Stimulated activated CD8-positive, alpha-beta memory T cell treated with anti-CD3 and anti-CD28 coated beads, Interleukin-2, amount 100 ng/mL, for 1 hour (primary cell): ENCODE data around the gene MGME1.

Source experiments
- DNase-seq, 2 donors: peaks; one replicate each; pipeline ENCODE4 v3.0.0-alpha.2; 2020; ENCODE audit warnings: low read depth in 2 of 2

Gene MGME1, protein sequence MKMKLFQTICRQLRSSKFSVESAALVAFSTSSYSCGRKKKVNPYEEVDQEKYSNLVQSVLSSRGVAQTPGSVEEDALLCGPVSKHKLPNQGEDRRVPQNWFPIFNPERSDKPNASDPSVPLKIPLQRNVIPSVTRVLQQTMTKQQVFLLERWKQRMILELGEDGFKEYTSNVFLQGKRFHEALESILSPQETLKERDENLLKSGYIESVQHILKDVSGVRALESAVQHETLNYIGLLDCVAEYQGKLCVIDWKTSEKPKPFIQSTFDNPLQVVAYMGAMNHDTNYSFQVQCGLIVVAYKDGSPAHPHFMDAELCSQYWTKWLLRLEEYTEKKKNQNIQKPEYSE

DNA sequence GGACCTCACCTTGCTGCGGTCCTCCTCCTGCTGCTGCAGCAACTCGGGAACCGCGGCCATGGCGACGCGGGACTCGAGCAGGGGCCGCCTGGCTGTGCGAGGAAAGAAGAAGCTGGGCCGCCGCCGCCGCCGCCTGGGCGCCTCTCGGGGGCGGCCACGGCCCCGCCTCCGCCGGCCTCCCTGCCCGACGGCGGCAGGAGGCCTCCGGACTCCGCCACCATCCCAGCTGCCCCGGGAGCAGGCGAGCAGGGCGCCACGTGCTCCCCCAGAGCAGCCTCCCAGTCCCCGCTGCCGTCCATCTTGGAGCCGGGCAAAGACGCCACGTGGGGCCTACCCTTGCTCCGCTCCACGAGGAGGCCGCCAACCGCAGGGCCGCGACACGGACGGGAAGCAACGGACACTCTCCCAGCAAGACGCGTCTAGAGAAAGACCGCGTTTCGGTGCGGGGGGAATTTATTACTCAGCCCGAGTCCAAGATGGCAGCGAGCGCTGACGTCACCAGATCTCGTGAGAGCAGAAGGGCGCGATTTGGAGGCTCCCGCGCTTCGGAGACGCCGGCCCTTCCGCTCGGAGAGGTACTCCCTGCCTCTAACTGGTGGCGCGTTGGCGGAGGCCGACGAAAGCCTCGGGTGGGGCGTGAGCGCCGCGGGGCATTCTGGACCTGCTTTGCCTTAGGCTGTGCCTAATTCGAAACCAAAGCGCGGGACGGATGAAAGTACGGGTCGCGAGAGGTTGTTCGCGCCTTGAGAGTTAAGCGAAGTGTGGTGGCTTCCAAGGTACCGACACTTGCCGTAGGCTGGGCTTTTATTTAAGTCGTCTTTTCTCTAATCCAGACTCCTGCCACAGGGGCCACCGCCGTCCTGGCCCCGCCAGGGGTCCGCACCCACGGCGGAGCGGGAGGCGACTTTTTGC, at the start of gene MGME1, which contains the start of gene SNX5:
MGME1 (plus strand) TSS at position 653 of the 912 bp plus-strand sequence. CDS start 842 bp downstream, outside the sequence.
SNX5 (minus strand) TSS at position 429 of the 912 bp plus-strand sequence; CDS start at position 60, 369 bp downstream.
- DNase-seq = peak; percentile 97 to 98

DNA sequence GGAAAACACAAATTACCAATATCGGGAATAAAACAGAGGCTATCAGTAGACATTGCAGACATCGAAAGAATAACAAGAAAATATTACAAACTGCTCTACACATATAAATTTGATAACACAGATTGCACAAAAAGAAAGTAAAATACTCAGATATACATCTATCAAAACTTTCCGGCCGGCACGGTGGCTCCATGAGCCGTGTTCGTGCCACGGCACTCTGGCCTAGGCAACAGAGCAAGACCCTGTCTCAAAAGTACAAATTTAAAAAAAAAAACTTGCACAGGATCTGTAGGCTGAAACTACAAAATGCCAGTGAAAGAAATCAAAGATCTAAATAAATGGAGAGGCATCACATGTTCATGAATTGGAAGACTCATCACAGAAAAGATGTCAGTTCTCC, 49.7 kb upstream of the MGME1 start:
- DNase-seq = no peak

DNA sequence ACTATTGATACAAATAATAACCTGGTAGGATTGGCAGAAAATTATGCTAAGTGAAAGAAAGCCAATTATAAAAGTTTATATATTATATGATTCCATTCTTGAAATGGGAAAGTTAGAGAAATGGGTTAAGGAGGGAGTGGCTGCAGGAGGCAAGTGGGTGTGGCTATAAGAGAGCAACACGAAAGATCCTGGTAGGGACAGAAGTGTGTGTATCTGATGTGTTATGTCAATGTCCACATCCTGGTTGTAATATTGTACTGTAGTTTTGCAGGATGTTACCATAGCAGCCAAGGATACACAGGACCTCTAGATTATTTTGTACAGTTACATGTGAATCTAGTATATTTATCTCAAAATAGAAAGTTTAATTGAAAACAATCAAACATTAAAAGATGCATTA, 47.0 kb upstream of the MGME1 start:
- DNase-seq = no peak

DNA sequence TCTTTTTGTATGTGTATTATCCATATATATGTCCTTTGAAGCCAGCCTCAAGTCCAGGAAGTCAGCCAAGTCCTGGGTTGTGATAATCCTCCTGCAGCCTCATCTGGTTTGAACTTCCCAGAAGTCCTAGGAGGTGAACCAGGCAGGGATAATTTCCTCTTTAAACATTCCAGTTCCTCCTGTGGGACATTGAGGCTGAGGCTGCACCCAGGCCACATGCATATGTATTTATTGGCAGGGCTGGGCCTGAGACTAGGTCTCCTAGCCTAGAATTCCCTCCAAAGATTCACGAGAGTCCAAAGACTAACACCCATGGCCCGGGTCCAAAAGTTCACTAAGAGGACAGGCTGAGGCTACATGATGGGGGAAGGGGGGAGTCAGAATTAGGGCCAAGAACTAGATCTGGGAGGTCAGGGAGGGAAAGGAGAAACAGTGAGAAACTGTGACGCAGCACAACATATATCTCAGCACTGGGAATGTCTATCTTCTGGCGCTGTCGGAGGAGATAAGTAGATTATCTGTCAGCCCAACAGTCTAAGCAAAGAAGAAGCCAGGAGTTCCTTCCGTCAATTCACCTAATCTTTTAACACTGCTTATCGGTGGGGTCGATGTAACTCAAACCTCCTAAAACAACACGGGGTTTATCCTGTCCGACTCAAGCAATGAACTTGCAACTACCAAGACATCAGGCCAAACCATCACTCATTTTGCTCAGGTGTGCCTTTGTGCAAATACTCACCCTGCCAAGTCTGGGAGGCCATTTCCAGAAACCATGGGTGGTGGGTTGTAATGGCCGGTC, 43.5 kb upstream of the MGME1 start:
- no peak for DNase-seq

DNA sequence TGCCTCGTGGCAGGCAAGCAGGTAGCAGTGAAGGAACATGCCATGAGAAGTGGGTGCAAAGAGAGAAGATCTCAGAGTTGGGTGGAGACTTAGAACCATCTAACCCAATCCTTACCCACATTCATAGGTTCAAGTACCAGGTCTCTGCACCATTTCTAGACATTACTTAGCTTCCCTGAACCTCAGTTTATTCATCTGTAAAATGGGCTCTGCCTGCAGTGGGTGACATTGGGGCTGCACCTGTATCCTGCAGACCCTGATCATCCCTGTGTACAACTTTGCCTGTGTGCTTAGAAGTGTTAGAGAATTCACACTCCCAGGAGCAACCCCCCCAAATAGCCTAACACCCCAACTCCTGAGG, 42.9 kb upstream of the MGME1 start:
- no peak for DNase-seq

DNA sequence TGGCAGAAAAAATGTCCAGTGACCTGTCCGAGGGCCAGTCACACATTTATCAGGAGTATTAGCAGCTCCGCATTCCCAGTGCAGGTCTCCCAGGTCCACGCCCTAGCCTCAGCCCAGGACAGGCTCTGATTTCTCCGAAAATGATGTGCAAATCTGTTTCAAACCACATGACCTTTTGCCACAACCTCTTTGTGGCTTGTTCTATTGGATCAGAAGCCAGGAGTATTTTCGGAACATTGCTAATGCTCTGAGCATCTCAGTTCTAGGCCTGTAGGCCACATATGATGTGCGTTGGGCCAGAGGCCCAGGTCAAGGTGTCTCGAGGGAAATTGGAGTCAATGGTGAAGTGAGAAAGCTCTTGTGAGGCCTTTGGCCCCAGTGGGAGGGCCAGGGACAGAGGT, 40.6 kb upstream of the MGME1 start:
- no peak for DNase-seq

DNA sequence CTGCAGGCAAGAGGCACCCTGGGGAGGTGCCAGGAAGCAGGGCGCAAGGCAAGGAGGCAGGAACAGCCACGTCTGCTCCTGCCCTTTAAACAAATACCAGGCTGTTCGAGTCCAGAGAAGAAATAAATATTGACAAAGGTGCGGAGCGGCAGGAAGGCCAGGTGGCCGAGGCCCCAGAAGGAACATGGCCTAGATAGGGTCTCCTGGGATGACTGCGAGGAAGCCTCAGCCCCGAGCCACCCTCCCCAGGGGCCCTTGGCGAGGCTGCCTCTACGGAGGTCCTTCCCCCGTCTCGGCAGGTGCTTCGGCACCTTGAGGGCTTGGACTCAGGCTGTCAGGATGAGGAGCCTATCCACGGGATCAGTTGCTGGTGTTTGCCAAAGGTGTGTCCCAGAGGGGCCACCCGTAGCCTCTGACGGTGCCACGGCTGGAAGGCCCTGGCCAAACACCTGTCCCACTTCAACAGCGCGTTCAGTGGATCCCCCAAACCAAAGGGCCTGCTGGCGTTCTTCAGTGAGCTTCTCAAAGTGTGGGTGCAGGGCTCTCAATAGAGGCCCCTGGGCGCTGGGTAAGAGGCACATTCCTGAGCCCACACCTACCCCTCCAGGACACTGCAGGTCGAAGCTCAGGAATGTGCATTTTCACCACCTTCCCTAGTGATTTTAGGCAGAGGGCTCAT, 40.0 kb upstream of the MGME1 start:
- DNase-seq = no peak

DNA sequence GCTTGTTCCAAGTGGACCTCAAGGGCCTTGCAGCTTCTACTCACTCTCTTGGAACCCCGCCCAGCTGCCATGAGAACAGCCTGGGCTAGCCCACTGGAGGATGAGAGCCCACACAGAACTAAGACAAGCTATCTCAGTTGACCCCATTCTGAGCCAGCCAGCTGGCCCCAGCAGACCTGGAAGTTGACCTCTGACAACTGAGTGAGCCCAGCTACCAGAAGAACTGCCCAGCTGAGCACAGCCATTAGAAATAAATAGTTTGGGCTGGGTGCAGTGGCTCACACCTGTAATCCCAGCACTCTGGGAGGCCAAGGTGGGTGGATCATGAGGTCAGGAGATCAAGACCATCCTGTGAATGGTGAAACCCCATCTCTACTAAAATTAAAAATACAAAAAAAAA, 37.3 kb upstream of the MGME1 start:
- no peak for DNase-seq

DNA sequence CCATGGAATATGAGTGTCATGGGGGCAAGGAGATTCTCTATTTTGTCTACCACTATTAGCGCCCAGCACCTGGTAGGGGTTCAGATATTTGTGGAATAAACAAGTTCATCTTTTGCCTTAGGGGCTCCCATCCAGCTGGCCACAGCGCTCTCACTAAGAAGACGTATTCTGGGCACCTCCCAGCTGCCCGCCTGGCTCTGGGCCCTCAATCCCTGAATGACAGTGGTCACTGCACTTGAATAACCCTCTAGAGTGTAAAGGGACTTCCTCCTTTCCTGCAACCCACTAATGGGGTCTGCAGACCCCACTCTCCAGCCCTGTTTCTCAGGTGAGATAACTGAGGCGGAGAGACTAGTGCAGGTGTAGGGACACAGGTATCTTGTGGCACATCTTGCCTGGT, 36.4 kb upstream of the MGME1 start:
- DNase-seq = no peak

DNA sequence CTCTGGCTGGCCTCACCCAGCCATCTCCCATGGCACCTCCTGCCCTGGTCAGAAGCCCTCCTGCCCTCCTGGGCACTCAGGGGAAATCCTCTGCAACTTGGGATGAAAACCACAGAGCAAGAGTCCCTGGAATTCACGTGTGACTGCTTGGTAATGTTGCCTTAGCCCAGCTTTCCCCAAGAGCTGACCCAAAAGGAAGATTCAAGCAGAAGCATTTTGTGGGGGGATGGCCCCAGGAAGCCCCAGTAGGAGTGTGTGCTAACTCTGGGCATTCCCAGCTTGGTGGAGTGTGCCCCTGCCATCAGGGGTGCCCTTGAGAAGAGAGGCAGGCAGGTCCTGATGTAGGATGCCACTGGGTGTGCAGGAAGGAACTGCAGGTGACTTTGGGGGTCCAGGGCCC, 35.7 kb upstream of the MGME1 start:
- no peak for DNase-seq

DNA sequence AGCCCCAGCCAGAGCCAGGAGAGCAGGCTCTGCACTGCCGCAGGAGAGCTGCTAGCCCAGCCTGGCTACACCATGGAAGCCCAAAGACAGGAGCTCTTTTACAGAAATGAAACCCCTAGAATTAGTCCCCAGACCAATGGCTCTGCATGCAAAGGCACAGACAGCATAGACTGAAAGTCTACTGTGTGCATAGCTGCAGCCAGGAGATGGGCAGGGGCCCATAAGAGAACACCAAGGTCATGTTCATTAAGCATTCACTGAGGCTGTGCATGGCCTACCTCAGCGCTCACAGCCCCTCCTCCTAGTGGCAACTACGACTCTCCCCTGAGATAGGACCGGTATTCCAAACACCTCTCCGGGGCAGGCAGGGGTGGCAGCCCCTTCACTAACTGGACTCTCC, 35.1 kb upstream of the MGME1 start:
- DNase-seq = no peak

DNA sequence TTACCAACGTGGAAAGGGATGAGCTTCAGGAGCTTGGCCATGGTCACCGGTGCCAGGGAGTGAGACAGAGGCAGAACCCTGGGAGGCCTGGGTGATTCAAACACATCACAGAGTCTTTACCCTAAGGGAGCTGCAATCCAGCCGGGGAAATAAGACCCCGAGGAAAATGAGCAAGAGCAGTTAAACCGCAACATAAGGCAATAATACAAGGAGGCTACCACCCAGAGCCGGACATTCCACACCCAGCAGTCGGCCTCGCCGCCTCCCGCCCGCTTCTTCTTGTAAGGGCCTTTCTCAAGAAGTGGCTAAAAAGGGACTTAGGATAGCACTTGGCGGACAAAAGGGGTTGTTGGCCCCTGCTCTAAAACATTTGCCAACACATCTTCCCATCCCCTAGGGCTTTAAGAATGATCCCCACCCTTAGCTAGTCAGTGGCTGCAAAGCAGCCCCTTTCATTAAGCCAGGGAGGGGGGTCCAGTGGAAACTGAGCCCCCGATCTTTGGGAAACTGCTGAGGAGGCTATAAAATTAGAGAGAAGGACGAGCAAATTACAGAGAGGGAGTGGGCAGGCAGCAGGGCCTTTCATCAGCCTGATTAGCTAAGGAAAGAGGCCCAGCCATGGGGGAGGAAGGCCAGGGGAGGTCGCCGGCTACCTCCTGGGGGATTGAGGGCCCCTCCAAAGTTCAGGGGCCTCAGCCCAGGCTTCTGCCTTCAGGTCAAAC, 34.5 kb upstream of the MGME1 start:
- DNase-seq = no peak

DNA sequence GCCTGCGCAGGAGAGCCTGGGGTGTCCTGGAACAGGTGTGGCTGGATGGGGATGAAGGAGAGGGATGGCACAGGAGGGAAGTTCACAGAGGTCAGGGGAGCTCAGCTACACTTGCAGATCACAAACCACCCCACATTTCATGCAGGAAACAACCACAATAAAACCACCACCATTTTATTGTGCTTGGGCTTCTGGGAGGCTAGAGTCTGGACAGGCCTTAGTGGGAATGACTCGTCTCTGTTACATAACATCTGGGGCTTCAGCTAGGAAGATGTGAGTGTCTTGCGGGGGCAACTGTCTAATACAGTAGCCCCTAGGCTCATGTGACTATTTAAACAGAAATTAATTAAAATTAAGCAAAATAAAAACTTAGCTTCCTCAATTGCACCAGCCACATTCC, 33.6 kb upstream of the MGME1 start:
- DNase-seq = no peak

DNA sequence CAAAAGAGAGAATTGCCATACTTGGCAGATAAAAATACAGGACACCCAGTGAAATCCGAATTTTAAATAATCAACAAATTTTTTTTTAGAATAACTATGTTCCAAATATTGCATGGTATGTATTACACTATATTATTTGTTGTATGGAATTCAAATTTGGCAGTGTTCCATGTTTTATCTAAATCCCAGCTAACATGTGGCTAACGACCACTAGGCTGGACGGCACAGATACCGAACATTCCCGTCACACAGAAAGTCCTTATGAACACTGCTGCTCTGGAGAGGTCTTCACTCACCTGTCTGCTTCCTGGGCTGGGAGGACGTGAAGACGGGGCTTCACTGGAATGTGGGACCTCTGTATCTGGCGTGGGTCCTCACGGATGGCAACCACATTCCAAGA, 33.1 kb upstream of the MGME1 start:
- no peak for DNase-seq

DNA sequence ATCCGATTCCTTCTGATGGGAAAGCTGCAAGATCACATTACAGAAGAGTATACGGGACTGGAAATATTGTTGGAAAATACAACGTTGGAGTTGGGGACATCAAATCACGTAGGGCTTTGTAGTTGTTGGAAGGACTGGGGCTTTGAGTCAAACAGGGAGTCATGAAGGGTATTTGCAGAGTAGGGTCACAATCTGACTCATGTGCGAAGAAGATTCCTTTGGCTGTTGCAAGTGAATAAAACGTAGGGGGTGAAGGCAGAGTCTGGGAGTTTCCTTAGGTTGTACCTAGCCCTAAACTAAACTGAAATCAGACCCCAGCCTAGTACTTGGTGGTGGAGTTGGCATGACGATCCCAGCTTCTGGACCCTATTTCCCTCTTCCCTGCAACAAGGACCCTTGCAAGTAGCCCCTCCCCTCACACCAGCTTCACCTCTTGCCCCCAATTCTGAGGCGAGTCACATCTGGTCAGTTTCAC, 32.5 kb upstream of the MGME1 start:
- DNase-seq = no peak

DNA sequence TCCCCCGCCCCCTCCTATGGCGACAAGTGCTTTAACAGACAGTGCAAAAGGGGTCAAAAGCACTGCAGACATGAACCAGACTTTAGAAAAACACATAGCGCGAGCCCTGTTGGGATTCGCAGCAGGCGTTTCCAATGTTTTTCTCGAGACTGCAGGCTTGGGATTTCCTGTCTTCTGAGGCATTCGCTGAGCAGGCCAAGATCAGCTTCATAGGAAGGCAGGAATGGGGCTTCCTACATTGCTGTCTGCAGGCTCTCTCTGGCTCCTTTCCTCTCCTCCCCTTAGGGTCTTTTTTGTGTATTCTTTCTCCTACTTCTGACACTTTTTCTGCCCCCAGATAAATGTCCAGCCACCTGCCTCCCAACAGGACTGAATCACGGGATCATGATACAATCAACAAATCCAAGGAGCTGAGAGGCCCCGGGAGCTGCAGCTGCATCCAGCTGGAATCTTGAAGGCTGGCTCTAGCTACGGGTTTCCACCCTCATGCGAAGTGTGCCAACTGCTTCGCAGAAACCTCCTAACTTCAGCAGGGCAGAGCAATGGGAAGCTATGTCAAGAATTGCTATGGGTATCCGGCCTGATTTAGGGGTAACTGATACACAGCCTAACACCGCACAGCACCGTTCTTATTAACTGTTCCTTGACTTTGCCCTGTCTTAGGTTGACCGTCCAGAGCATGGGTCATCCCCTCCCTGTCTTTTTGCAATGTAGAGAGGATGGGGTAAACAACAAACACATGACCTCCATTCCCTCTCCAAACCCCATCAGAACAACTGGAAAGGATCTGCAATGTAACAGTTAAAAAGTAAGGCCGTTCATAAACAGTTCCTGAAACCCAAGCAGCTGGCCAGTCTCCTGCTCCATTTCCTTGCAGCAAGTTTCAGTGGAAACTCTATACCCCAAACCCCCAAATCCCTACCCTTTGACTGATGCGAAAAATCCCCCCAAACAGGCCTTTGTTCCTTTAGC, 31.8 kb upstream of the MGME1 start:
- no peak for DNase-seq

DNA sequence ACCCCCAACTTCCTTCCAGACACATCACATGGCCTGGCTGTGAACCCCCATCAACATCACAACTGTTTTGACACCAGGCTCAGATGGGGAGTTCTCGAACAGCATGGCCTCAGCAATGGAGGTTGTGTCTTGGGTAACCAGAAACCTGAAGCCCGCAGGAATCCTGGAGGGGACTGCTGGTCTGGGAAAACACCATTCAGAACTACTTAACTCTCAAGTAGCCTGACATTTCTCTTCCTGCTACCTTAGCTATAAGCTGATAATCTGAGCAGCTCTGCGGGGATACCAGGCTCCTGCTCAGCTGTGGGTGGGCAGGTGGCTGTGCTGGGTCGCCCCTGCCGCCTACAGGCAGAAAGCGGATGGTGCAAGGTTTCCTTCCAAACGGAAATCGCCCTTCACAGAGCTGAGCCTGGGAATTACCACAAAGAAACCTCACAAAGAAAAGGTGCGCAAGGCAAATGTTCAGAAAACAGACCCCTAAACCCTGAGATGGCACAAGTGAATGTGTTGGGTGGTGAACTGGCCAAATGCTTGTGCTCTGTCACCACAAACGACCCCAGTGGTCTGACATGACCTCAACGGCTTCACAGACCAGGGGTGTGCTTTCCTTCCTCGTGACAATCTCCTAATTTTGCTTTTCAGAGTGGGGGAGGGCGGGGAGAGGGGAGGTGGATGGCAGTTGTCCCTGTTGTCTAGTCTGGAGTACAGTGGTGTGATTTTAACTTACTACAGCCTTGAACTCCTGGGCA, 29.8 kb upstream of the MGME1 start:
- peak; percentile 15 to 24 for DNase-seq

DNA sequence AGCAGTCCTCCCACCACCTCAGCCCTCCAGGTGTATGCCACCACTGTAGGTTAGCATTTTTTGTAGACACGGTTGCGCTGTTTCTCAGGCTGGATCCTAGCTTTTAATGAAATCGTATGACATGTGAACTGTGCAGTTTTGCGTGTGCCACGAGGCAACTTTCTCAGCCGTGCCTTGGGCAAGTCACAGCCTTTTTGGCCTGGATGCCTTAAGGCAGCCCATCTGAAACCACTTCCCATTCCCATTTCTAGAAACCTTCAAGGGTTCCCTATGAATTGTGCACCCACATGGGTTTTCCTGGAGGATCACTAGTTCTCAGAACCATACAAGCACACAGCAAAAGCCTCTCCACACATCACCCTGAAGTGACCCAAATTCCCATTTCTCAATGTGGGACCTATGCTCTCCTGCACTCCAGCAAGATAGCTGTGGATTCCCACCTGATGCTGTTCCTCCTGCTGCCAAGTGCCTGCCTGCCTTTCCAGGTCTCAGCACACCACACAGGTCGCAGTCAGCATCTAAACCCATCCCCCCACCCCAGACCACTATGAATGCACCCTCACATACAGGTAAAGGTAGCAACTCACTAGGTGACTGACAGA, 29.1 kb upstream of the MGME1 start:
- no peak for DNase-seq
